VCaP (cell line): ENCODE measurements around the gene C11orf16.
"Not testable (repeated sequence)": the region's sequence is repeated elsewhere in the genome, so short reads cannot be mapped to it uniquely, and the experiment has no call there.

Source experiments
- H3K27ac ChIP-seq: fragments of 450-650 bp; 2 replicates; pipeline ENCODE4 v1.5.1; 2017
- CTCF ChIP-seq: fragments of 450-650 bp; conservative IDR thresholded peaks from 2 replicates; pipeline ENCODE4 v1.5.1; 2017; ENCODE audit warnings: mild to moderate bottlenecking, moderate library complexity

The C11orf16 gene

GRCh38 chr11:8907116-8907515 lies 25.6 kb downstream of the C11orf16 start:
- no peak overlapping the region for H3K27ac ChIP-seq
- no peak for TF ChIP-seq CTCF

GRCh38 chr11:8905528-8906165 lies 27.1 kb downstream of the C11orf16 start:
- no peak for TF ChIP-seq CTCF
- H3K27ac ChIP-seq: no peak overlapping the region

- no peak for TF ChIP-seq CTCF
- no peak overlapping the region for H3K27ac ChIP-seq
Observed at GRCh38 chr11:8899119-8899753, 33.5 kb downstream of the C11orf16 start.

DNA sequence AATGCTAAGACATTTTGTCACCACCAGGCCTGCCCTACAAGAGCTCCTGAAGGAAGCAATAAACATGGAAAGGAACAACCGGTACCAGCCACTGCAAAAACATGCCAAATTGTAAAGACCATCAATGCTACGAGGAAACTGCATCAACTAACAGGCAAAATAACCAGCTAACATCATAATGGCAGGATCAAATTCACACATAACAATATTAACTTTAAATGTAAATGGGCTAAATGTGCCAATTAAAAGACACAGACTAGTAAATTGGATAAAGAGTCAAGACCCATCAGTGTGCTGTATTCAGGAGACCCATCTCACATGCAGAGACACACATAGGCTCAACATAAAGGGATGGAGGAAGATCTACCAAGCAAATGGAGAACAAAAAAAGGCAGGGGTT lies 41.6 kb downstream of the C11orf16 start:
- H3K27ac ChIP-seq: not testable (repeated sequence)

GRCh38 chr11:8886322-8886721 lies 46.4 kb downstream of the C11orf16 start:
- TF ChIP-seq CTCF: no peak
- H3K27ac ChIP-seq: peak overlapping the region; percentile 59

DNA sequence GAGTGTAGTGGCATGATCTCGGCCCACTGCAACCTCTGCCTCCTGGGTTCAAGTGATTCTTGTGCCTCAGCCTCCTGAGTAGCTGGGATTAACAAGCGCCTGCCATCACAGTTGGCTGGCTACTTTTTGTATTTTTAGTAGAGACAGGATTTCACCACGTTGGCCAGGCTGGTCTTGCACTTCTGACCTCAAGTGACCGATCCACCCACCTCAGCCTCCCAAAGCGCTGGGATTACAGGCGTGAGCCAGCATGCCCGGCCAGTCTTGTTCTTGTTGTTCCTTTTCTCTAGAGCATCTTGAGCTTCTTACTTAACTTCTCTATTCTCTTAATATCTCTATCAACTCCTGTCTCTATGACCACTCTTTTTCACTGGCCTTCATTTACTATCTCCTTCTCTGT lies 51.2 kb downstream of the C11orf16 start:
- not testable (repeated sequence) for H3K27ac ChIP-seq

DNA sequence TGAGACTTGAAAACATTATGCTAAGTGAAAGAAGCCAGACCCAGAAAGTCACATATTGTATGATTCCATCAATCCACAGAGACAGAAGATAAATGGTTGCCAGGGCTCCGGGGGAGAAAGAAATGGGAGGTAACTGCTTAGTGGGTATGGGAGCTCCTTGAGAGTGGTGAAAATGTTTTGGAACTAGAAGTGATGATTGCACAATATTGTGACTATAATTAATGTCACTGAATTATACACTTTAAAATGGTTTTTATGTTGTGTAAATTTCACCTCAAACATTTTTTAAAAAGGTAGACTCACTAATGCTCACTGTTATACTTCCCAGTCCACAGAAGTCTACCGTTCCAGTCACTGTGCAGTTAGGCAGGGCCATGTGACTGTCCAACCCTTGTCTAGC lies 54.0 kb downstream of the C11orf16 start:
- no peak for TF ChIP-seq CTCF
- no peak overlapping the region for H3K27ac ChIP-seq

DNA sequence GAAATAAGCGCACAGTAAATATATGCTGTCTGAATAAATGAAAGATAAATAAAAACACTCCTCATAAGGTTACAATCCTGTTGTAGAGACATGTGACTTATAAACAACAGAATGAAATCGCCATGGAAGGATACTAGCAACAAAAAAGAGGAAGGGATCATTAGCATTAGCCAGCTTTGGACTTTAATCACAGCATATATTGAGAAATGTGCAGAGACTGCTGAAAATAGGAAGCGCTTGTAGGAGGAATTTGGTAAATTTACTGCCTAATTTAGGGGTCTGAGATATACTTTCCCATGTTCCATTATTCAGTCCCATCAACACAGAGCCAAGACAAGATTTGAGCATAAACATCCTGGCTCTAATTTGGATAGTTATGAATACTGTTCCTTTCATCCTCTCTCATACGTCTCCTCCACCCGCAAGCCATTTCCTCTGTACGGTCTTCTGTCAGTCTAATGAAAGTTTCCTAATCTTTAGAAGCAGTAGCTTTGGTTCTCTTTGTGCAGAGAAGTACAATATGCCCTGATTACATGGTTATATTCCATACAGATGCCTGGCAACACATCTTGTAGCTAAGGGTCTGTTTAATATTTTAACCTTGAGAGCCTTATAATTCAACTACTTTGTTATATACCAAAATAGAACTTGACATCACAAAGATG lies 58.9 kb downstream of the C11orf16 start:
- no peak overlapping the region for H3K27ac ChIP-seq
- no peak for TF ChIP-seq CTCF
